HG03342 (cell line): ENCODE measurements around the gene S100A2.

ENCODE experiments used
- ATAC-seq: cut with Tn5 transposase; IDR thresholded peaks from one replicate; pipeline ENCODE4 v1.9.1; 2021; ENCODE audit warnings: mild to moderate bottlenecking, moderate library complexity; ENCODE audit not compliant: unreplicated experiment

The S100A2 gene

DNA sequence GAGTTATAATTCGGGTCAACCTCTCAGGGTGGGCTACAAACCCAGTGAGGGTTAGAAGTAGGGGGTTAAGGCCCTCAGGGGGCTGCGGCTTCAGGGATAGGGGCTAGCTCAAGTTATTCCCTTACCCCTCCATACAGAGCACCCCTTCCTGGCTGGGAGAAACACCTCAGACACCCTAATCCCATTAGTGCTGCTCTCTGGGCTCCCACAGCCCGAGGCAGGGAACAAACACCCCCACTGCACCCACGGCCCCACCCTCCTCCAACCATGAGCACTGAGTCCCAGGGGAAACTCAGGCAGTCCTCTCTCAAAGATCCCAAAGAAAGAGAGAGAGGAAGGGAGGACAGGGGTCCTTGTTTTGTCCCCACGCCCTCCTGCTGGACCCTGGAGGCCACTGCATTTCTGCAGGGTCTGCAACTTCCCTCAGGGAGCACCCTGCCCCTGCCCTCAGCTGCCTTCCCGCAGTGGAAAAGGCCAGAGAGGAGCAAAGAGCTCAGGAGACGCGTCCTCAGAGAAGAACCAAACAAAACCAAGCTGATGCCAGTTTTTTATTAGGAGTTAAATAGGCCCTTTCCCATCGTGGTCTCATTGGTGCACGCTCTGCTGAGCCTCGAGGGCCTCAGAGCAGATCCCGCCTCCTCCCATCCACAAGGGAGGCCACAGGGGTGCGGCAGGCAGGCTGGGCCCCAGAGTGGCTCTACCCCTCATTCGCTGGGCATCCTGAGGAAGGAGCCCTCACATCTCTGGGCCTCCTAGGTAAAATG lies 18.7 kb downstream of the S100A2 start:
- no peak for ATAC-seq

DNA sequence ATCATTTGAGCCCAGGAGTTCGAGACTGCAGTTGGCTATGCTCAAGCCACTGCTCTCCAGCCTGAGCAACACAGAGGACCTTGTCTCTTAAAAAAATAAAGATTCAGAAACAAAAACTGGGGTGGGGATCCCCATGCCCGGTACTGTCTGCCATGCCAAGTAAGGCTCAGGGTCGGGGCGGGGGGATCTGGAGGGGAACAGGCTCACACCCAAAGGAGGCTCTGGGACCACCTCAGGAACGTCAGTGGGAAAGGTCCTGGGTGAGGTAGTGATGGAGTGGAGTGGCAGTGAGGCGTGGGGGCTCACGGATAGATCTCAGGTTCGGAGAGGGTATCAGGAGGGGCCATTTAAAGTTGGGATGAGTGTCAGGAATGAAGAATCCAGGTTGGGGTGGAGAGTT lies 19.3 kb downstream of the S100A2 start:
- no peak for ATAC-seq

GRCh38 chr1:153545067-153546055 lies 20.3 kb downstream of the S100A2 start, which contains the start of gene S100A4:
Gene S100A4 (minus strand): TSS chr1:153545806. CDS start chr1:153544794, 1,012 bp downstream.
- peak; percentile 48 for ATAC-seq

DNA sequence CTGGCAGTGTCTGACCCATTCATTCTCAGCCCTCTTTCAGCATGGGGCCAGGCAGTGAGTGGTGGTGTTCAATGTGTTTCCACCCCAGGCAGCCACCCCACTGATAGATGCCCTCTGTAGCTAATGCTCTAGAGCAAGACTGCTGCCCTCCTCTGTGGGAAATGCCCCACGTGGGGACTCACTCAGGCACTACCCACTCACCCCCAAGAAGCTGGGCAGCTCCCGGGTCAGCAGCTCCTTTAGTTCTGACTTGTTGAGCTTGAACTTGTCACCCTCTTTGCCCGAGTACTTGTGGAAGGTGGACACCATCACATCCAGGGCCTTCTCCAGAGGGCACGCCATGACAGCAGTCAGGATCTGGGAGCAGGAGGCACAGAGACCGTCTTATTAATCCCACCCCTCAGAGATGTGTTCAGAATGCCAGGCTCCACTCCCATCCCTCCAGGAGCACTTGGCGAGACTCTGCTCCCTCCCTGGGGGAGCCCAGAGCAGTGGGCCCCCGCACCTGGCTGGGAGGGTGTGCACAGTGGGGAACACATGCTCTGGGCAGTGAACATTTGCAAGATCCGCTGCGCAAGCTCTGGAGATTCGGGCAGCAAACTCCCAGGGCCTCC lies 21.1 kb downstream of the S100A2 start:
- no peak for ATAC-seq

GRCh38 chr1:153543736-153544135 lies 21.9 kb downstream of the S100A2 start:
- no peak for ATAC-seq

DNA sequence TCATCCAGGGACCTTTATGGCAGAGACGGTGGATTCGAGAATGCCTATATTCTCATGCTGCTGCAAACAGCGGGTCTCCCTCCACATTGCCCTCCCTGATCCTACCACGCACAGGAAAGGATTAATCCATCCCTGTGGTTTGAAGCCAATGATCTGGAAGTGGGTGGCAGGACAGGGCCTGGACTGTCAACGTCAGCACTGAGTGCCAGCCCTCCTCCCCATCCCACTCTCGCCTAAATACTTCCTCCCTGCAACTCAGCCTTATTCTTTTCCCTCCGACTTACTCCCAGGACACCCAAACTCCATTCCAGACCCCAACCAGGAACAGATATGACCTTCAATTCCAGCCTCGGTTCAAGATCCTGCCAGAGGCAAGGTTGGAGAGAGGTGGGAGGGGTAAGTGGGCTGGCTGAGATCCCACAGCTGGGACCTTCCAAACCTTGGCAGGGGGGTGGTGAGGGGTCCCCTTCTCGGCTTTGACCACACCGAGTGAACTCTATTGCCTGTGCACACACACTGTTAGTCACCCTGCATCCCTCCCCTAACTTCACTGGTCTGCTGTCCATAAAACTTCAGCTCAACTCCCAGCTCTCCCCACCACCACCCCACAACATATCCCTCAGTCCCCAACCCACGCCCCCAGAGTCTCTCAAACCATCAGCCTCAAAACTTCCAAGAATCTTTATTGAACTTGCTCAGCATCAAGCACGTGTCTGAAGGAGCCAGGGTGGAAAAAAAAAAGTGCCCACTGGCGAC lies 22.5 kb downstream of the S100A2 start:
- ATAC-seq, result no peak

GRCh38 chr1:153541641-153542590 lies 23.7 kb downstream of the S100A2 start:
- ATAC-seq, result no peak

- no peak for ATAC-seq
Measured at GRCh38 chr1:153540394-153541361, 25.0 kb downstream of the S100A2 start, which contains the start of gene S100A5. Gene S100A5 (minus strand): TSS chr1:153540934. CDS start chr1:153540191, 743 bp downstream.

DNA sequence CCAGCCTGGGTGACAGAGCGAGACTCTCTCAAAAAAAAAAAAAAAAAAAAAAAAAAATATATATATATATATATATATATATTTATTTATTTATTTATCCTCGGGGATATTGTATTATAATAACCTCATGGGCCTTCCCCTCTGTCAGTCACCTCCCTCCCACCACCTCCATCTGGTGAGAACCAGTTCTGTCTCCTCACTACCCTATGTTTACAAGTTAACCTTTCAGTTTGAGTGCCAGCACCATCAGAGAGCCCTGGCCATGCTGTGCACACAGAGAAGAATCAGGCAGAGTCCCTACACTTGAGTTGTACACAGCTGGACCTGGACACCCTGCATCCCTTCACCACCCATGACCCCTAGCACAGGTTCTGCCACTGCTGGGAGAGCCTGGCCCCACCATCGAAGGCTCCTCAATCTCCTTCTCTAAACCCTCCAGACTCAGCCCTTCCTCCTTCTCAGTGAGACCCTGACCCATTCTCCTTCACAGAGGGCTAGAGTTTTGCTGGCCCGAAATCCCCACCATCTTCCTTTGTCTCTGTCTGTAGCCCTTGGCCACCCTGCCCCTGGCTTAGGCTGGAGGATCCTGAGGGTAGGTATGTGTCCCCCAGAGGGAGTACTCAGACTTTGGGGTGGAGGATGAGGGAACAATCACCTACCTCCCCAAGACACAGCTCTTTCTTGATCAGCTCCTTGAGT lies 26.1 kb downstream of the S100A2 start:
- ATAC-seq, result no peak

DNA sequence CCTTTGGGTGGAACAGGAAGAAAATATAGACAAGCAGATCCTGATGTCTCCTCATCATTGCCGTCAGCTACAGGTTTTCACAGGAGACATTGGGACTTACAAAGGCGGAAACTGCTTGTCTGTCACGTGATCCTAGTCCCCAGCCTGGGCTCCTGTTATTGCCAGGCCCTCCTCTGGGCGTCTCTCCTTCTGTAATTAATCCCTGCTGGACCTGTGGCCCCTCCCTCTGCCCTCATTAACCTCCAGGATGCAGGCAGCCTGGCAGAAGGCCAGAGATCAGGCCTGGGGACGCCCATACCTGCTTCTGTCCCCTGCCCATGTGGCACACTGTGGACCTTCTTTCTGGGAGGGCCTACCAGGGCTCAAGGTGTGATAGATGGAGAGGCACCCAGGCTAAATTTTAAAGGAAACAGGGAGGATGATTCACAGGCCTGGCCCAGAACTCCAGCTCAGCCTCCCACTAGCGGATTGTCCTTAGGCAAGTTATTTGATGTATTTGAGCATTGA lies 27.3 kb downstream of the S100A2 start:
- no peak for ATAC-seq

DNA sequence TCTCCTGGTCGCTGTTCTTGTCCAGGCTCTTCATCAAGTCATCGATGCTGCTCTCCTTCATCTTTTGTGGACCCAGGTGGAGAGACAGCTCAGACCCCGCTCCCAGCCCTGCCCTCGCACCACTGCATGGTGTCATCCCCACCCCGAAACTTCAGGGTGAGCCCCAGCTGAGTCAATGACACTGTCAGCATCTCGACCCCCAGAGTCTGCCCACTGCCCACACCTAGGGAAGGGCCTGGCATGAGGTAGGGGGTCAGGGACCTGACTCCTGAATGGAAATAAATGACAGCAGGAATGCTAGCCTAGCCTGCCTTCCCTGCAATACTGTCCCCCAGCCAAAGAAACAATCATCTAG lies 28.3 kb downstream of the S100A2 start:
- ATAC-seq, result no peak

DNA sequence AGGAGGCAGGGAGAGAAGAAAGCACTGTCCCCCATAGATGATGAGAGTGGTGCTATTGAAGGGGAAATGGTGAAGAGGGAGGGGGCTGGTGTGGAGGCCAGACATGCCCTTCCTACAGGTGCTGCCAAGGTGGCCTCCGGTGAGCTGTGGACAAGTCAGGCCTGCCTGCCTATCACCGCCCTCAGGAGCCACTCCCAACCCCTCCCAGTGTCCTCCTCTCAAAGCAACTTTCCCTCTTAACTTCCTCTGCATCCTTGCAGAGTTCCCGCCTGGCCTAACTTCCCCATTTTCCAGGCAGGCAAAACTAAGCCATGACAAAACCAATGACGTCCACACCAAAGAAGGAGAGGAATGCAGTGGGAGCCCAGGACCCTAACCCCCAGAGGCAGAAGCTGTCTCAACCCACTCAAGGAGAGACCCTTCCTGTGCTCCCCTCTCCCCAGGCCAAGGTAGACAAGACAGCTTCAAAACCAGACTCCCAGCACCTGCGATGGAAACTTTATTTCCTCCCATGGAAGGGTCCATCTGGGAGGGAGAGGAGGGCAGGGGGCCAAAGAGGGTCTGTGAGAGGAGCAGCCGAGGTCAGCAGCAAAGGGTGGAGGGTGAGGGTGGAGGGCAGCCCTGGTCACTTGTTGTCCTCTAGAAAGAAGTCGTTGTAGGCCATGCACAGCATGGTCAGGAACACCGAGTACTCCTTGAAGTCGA lies 28.8 kb downstream of the S100A2 start:
- no peak for ATAC-seq

GRCh38 chr1:153536012-153536670 lies 29.5 kb downstream of the S100A2 start:
- no peak for ATAC-seq

- no peak for ATAC-seq
Measured at GRCh38 chr1:153535242-153536011, 30.2 kb downstream of the S100A2 start, which contains the start of gene S100A6. Gene S100A6 (minus strand): TSS chr1:153535991. CDS start chr1:153535339, 652 bp downstream.

- ATAC-seq, result no peak
Measured at GRCh38 chr1:153534925-153535241, 30.8 kb downstream of the S100A2 start.
